NCI-H510A (cell line): ENCODE data around the gene ADAMTS8.

Experiments
- DNase-seq: peaks from one replicate; lab custom pipeline; 2025; lab: John Stamatoyannopoulos, UW

Gene ADAMTS8

DNA sequence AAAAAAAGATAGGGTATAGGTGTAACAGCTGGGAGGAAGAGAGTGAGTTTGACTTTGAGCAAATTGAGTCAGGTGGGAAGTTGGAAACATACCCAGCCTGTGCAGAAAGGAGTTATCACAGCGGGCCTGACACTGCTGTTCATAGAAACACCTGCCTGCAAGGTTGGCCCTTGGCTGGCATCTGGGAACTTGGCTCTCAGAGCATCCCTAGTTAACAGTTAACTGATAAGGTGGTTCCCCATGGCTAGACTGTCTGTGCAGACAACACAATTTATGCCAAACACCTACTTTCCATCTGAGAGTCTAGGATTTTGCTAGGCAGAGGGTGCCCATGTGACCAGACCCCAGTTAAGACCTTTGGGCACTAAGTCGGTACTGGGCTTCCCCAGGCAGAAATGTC, 31.4 kb downstream of the ADAMTS8 start:
- DNase-seq: no peak

DNA sequence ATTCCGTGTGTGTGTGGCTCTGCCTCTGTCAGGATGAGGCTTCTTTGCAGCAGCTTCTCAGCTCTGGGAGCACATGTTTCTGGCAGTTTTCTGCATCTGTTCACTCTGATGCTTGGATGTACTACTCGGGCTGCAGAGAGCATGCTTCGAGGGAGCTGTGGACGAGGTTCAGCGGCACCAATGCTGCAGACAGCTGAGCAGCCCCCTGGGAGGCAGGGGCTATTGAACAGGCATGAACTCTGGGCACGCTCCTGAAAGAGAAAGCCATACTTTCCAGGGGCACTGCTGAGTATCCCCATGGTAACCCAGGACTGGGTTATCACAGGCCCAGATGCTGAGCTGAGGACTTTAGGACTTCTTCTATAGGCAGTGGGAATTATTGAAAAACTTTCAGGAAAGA, 33.8 kb downstream of the ADAMTS8 start:
- DNase-seq: no peak

DNA sequence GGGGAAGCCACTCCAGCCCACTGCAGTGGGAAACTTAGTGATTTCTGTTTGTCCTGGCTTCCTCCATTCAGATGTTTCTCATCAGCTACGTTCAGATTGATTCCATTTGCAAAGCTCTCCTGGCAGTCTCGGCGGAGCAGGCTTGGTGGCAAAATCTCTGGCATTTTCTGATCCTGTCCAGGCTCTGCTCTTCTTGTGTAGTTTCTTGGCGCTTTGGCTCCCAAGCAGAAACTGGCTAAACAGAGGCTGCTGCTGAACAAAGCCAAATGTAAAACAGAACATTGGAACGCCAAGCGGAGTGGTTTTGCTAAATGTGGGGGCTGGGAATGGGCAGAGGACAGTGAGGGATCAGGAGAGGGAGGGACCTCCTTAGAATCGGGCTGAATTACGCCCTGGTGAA, 36.7 kb downstream of the ADAMTS8 start:
- DNase-seq: no peak

DNA sequence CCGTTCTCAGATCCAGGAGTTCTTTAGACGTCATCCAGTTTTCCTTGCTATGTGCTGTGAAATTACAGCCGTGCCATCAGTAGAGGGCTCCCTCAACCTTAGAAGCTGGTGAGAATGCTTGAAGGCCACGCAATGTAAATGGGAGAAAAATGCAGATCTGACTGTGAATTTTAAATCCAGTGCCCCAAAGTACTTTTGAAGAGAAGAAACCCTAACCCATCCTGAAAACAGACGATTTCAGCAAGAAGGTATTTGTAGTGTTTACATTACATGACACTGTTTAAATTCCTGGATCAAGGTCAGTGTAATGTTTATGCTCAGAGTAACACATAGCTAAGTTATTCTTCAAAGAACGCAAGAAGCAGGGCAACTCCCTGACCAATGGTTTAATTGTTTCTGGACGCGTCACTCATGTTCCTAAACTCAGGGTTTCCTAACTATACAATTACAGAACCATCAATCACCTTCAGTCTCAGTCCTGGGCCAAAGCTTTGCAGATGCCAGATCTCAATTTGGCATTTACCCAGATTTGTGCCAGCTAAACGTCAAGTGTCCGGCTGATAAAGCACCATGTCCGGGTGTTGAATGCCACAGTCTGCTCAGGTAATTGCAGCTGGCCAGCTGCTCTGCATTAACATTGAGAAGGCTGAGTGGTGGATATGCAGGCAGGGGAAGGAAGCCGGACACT, 38.2 kb downstream of the ADAMTS8 start:
- no peak for DNase-seq

DNA sequence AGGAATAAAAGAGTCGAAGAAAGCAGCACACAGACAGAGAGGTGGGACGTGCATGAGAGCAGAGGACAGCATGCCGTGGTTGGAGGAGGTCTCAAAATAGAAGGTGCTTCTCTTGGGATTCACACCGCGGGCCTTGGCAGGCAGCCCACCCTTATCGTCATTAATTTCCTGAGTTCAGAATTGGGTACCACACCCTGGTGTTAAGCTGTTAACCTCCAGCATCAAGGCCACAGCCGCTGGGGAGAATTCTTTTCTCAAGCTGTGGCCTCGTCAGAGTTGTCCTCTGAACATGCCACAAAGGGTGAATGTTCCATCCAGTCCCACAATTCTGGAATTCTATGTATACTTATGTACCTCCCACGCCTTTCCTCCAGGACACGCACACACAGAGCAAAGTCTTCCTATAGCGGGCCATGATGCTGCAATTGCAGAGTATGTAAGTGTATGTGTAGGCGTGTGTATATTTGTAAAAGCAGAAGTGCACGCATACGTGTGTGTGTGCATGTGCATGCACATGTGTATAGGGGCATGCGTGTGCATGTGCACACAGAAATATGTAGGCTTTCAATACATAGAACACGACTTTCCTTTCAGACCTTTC, 39.0 kb downstream of the ADAMTS8 start:
- DNase-seq: no peak

DNA sequence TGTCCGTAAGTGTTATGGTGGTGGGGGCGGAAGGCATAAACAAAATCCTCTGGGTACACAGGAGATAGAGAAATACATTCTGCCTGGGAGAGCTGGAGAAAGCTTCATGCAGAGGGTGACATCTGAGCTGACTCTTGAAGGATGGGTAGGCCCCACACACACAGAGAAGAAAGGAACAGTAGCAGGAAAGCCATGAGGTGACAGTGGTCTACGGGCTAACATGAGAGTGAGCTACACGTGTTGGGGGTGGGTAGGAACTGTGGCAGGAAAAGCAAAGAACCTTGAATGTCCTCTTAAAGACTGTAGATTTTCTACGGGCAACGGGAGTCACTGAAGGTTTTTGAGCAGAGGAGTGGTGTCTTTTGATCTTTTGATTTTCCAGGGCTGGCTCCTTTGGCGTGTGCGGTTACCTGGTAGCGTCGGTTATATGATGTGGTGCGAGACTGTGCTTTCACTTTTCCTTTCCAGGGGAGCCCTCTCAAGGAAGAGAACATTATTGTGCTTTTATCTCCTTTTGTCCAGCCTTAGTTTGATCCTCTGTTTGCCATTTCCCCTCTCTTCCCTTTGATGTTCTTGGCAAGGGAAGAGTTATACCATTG, 39.7 kb downstream of the ADAMTS8 start:
- no peak for DNase-seq

DNA sequence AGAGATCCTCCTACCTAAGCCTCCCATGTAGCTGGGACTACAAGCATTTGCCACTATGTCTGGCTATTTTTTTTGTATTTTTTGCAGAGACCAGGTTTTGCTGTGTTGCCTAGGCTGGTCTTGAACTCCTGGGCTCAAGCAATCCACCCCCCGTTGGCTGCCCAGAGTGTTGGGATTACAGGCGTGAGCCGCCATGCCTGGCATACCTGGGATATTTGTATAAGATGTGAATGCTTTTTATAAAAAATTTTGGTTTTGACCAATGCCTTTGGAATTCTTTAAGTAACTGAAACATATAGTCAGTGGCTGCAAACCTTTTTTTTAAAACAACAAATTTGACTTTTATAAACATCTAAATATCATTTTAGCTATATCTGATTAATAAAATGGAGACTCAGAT, 42.4 kb downstream of the ADAMTS8 start:
- no peak for DNase-seq

DNA sequence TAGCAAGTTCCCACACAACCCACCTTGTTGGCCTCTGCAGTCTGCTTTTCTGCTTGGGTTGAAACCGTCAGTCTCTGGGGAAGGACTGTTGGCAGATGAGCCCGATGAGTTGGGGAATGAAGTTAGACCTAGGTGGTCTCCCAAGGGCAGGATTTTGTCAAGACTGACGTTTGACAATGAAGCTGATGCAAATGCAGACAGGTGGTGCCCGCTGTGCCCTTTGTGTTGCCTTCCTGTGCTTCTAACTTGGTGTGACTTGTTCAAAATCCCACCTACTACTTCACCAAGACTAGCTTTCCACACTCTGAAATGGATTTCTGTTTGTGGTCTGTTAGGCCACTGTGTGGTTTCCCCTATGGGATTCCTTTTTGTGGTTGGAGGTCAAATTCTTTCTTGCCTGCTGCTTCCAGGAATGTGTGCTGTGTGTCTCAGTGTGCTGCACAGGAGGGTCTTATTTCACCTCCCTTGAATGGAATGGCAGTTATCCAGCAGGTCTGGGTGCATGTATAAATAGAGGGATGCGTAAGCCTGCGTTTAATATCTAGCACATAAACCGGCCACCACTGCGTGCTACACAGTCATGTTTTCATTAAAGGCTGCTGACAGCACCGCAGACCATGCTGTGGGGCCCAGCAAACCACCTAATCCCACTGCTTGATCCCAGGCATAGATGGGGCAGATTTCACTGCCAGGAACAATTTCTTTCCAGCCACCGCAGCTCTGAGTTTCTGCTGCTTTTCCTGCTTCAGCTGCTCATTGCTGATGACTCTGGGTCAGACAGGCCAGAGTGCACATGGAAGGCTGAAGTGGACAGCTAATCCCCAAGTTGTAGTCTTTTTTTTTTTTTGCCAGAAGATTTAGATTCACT, 44.8 kb downstream of the ADAMTS8 start:
- no peak for DNase-seq

DNA sequence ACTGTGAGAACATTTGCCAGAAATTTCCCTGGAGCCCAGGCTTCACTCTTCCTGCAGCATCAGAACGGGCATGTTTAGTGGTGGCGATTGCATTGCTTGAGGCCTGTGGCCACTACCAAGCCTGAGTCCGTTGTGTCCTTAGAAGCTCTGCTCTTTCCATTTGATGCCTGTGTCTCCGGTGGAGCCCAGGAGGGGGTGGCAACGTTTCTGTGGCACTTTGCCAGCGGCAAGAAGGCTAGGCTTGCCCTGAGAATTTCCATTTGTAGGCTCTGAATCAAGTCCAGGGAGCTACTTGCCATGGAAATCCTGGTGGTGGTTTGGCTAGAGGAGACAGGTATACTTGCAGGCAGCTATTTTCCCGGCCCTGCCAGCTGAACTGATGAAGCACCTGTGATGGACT, 47.1 kb downstream of the ADAMTS8 start:
- no peak for DNase-seq

DNA sequence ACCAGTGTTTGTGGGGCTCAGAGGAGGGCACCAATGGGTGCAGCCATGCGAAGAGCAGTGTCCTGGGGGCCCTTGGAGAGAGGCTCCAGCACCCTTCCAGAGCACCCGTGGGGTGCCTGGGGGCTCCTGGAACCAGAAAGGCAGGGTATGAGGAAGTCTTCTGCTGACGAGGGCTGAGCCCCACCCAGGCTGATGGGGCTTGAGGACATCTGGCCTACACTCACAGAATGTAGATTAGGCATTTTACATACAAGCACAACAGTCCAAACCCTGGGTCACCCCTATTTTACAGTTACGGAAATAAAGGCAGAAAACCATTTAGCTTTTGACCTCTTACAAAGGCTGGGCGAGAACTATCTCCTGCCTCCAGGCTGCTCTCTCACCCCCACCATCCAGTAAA, 47.6 kb downstream of the ADAMTS8 start:
- no peak for DNase-seq

DNA sequence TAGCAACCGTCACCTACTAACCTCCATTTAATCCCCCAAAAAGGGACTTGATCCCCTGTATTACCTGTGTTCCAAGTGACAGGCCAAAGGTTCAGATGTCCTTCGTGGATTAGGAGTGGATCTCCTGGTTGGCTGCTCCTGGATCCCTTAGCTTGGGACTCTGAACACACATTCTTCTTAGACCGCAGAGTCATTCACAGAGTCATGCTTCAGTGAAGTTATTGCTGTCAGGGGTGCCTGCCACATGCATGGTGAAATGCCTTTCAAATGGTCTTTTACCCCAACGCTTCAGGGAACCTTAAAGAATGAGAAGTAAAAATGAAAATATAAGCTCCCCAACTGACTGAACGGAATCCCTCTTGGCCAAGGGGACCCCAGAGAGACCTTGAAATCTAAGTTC, 49.1 kb downstream of the ADAMTS8 start:
- DNase-seq: no peak

DNA sequence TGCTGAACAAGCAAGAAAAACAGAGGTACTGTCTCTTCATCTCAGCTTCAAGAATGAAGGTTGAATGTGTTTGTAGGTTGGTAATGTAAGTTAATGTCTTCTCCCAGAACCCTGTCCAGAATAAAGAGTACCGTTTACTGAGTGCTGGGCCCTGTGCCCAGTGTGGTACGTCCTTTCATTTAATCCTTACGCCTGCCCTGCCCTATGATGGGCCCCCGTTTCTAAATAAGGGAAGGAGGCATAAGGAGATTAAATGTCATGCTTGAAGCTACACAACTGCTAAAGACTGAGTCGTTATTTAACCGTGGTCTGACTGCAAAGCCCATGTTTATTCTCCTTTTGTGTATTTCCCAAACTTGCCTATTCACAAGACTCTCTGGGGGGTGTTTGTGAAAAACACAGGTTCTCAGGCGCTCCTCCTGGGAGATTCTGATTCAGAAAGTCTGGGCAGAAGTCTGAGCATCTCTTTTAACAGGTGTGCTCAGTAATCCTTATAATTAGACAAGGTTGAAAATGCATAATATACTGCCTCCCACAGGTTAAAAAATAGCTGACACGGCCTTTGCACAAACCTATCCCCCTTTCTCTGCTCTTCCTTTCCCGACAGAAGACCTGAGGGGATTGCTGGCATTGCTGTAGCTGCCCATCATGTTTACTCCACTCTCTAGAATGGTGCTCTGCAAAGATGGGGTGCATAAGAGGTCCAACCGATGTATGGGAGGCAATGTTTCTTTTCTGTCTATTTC, 57.4 kb downstream of the ADAMTS8 start:
- DNase-seq: no peak

DNA sequence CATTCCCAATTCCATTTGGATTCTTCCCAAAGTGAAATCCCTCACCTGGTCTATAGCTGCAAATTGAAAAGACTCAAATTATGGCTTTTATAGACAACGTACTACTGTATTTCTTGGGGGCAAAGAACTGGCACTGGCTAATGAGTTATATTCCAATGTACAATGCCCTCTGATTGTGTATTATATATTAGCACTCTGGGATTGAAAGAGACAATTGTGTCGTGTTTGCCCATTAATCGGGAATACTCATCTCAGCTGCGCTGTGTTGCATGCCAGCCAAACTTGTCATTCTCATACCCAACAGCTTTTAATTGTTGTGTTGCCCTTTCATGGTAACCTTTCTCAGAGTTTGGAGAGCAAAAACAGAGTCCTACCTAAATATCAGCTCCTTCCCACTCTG, 58.7 kb downstream of the ADAMTS8 start:
- no peak for DNase-seq

DNA sequence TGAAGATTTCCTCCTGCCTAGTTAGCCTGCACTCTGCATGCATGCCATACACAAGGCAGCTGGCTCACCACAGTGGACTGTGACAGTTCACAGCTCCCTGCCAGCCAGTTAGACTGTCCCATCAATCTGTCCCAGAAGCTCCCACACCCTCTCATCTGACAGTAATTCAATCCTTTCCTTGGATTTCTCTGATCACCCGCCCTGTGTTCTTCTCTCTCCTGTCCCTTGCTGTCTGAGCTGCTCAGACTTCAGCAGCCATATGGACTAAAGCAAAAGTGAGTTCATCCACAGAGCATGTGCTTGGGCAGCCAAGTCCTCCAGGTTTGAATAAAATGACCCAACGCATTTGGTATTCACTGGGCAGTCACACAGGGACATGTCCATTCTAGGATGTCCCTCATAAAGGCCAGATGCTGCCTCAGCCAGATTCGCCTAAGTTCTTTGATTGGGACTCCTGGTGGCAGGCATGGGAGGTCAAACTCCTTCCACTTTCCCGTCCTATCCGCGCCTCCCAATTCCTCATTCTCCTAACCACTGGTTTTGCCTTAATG, 59.2 kb downstream of the ADAMTS8 start:
- DNase-seq: no peak

DNA sequence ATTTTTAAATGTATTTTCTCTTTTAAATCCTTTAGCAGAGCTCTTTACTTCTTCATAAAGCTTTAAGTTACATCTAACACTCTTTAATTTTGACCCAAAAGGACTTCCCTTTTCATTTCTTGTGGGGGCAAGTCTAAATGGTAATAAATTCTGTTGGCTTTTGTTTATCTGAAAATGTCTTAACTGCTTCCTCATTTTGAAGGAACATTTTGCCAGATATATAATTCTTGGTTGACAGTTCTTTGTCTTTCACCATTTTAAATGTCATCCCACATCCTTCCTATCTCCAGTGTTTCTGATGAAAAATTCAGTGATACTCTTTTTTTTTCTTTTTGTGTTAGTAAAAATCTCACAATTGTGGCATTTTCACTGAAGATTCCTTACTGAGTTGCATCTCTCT, 69.0 kb downstream of the ADAMTS8 start:
- no peak for DNase-seq

DNA sequence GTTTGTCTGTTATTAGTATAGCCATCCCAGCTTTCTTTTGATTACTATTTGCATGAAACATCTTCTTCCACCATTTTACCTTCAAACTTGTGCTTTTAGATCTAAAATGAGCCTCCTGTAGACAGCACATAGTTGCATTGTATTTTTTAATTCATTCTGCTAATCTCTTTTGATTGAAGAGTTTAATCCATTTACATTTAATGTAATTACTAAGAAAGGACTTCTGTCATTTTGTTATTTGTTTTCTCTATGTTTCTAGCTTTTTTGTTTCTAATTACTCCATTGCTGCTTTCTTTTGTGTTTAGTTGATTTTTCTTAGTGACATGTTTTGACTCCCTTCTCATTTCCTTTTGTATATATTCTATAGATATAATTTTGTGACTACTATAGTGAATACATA, 70.0 kb downstream of the ADAMTS8 start:
- no peak for DNase-seq
